VCaP (cell line): ENCODE measurements around the gene WARS2.

Experiments used
- H3K27ac ChIP-seq: fragments of 450-650 bp; 2 replicates; pipeline ENCODE4 v1.5.1; 2017
- CTCF ChIP-seq: fragments of 450-650 bp; conservative IDR thresholded peaks from 2 replicates; pipeline ENCODE4 v1.5.1; 2017; ENCODE audit warnings: mild to moderate bottlenecking, moderate library complexity

WARS2 gene

GRCh38 chr1:119004129-119004527 lies 136.3 kb downstream of the WARS2 start:
- no peak for TF ChIP-seq CTCF
- H3K27ac ChIP-seq, result no peak overlapping the region

GRCh38 chr1:119003413-119004128 lies 136.9 kb downstream of the WARS2 start:
- TF ChIP-seq CTCF, result no peak

GRCh38 chr1:119002028-119002686 lies 138.3 kb downstream of the WARS2 start:
- no peak overlapping the region for H3K27ac ChIP-seq
- no peak for TF ChIP-seq CTCF

More at GRCh38 chr1:119003413-119004128, 136.9 kb downstream of the WARS2 start:
- no peak overlapping the region for H3K27ac ChIP-seq

- no peak for TF ChIP-seq CTCF
- no peak overlapping the region for H3K27ac ChIP-seq
These were observed 139.0 kb downstream of the WARS2 start for GRCh38 chr1:119001181-119002027.

- no peak for TF ChIP-seq CTCF
- H3K27ac ChIP-seq, result no peak overlapping the region
These were observed 139.9 kb downstream of the WARS2 start for GRCh38 chr1:119000371-119001180.

- H3K27ac ChIP-seq, result no peak overlapping the region
- TF ChIP-seq CTCF, result no peak
These were observed 140.9 kb downstream of the WARS2 start for GRCh38 chr1:118999348-119000071.
